Progenitor cell of endocrine pancreas (in vitro differentiated cells): Measurements from ENCODE around the gene RNF225. TPM values are rescaled to one million over a fixed set of nuclear protein-coding genes. Genes with fewer than 3 reads are reported as not detected.

ENCODE experiments used
- DNase-seq: peaks from one replicate; pipeline ENCODE4 v3.0.0; 2021; ENCODE audit warnings: low spot score; ENCODE audit not compliant: unreplicated experiment
- H3K27ac Mint-ChIP-seq: 2 replicates; pipeline ENCODE4 v1.8.0; 2021; ENCODE audit warnings: mild to moderate bottlenecking, moderate library complexity, mixed read lengths
- H3K27me3 Mint-ChIP-seq: 2 replicates; pipeline ENCODE4 v1.8.0; 2021; ENCODE audit warnings: mixed read lengths
- H3K36me3 Mint-ChIP-seq: 2 replicates; pipeline ENCODE4 v1.8.0; 2022; ENCODE audit warnings: mixed read lengths; ENCODE audit not compliant: insufficient read depth
- H3K4me1 Mint-ChIP-seq: 2 replicates; pipeline ENCODE4 v1.8.0; 2021; ENCODE audit warnings: low read depth, mixed read lengths
- H3K4me3 Mint-ChIP-seq: 2 replicates; pipeline ENCODE4 v1.8.0; 2021; ENCODE audit warnings: low read depth, mild to moderate bottlenecking, moderate library complexity, mixed read lengths
- H3K9me3 Mint-ChIP-seq: 2 replicates; pipeline ENCODE4 v1.8.0; 2021; ENCODE audit warnings: low read depth, mixed read lengths
- CTCF ChIP-seq: fragments of 200-600 bp; sonication (generic); IDR thresholded peaks from one replicate; pipeline ENCODE4 v1.5.0; 2021; ENCODE audit warnings: antibody characterized with exemption, mild to moderate bottlenecking; ENCODE audit not compliant: unreplicated experiment
- total RNA-seq: library from RNA; stranded (reverse); gene quantifications from 2 replicates; pipeline ENCODE4 v1.2.1, GENCODE V29; 2021

The RNF225 gene
- total RNA-seq, 1 donor from 2014 or later = not detected

DNA sequence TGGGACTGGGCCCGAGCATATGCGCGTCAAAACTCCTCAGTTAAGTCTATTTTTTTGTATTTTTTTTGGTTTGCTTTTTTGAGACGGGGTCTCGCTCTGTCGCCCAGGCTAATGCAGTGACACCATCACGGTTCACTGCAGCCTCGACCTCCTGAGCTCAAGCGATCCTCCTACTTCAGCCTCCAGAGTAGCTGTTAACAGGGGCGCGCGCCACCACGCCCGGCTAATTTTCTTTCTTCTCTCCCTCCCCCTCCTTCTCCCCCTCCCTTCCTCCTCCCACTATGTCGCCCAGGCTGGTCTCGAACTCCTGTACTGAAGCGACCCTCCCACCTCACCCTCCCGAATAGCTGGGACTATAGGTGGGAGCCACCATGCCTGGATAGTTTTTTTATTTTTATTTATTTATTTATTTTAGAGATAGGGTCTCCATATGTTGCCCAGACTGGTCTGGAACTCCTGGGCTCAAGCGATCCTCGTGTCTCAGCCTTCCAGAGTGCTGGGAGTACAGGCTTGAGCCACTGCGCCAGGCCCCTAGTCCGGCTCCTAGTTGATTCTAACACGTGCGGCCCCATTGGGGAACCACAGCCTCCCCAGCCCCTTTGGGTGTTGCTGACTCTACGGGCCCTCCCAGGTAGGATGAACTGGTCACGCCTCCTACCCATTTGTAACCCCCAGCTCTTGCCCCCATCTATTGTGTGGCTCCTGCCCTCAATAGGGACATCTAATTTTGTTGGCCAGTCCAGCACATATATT, 13.8 kb upstream of the RNF225 start:
- peak overlapping the region; percentile 91 for H3K4me3 Mint-ChIP-seq
- TF ChIP-seq CTCF = no peak
- DNase-seq = no peak
- H3K9me3 Mint-ChIP-seq = no peaks in the 10 kb centered on the region
- peaks cover 17% of the 10 kb centered on the region for H3K4me1 Mint-ChIP-seq
- H3K36me3 Mint-ChIP-seq = no peaks in the 10 kb centered on the region
- H3K27me3 Mint-ChIP-seq = no peaks in the 10 kb centered on the region
- peak overlapping the region; percentile 95 for H3K27ac Mint-ChIP-seq

GRCh38 chr19:58382997-58383603, 12.4 kb upstream of the RNF225 start:
- H3K27ac Mint-ChIP-seq = no peak overlapping the region

GRCh38 chr19:58385313-58385890, 10.1 kb upstream of the RNF225 start:
- no peaks in the 10 kb centered on the region for H3K9me3 Mint-ChIP-seq
- no peaks in the 10 kb centered on the region for H3K27me3 Mint-ChIP-seq
- no peak for TF ChIP-seq CTCF
- H3K4me3 Mint-ChIP-seq = peak overlapping the region; percentile 95
- no peak for DNase-seq
- H3K36me3 Mint-ChIP-seq = peaks cover 9% of the 10 kb centered on the region
- H3K4me1 Mint-ChIP-seq = peaks cover 19% of the 10 kb centered on the region
- H3K27ac Mint-ChIP-seq = peak overlapping the region; percentile 99

More at GRCh38 chr19:58382997-58383603, 12.4 kb upstream of the RNF225 start:
- TF ChIP-seq CTCF = no peak
- Mint-ChIP-seq H3K9me3 (no peaks in the 10 kb centered on the region), H3K27me3 (no peaks in the 10 kb centered on the region), H3K4me3 (peak overlapping the region; percentile 67), H3K36me3 (peaks cover 2% of the 10 kb centered on the region), H3K4me1 (peaks cover 21% of the 10 kb centered on the region)
- no peak for DNase-seq

DNA sequence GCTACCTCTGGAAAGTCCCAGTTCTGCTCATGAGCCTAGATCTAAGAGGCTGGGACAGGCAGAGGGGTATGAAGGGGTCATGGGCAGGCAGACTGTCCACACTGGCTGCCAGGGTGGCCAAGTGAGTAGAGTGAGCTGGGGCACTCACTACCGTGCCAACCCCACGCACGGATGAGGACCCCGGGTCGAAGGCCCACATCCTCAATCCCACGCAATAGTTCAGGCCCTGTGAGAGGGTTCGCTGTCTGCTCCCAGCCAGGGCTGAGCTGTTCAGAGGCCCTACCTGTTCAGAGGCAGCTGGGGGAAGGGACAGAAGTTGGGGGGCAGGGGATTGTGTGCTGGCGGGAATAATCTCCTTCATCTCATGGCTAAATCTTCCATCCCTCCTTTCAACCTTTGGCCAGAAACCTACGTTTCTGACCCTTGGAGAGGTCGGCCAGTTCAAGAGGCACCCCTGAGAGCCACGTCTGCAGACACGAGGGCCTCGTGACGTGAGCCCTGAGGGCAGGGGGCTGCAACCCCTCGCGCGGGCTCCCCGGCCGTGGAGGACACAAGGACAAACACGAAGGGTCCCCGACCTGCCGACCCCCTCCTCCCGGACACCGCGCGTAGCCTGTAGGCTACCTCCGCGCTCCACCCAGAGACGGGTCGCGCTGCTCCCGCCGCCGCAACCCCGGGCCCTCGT, 9.4 kb upstream of the RNF225 start:
- no peak for DNase-seq
- H3K36me3 Mint-ChIP-seq = peaks cover 12% of the 10 kb centered on the region
- H3K4me3 Mint-ChIP-seq = peak overlapping the region; percentile 95
- peaks cover 19% of the 10 kb centered on the region for H3K4me1 Mint-ChIP-seq
- no peak for TF ChIP-seq CTCF
- H3K27ac Mint-ChIP-seq = peak overlapping the region; percentile 99
- no peaks in the 10 kb centered on the region for H3K27me3 Mint-ChIP-seq
- no peaks in the 10 kb centered on the region for H3K9me3 Mint-ChIP-seq
